Panc1 (cell line): Measurements from ENCODE around the gene MYG1. TPM values are rescaled to one million over a fixed set of nuclear protein-coding genes. Genes with fewer than 3 reads are reported as not detected.

ENCODE experiments used
- ATAC-seq: fragments of 200-7000 bp; cut with Tn5 transposase; 2 replicates; pipeline ENCODE4 v1.9.1; 2020; ENCODE audit warnings: mild to moderate bottlenecking, moderate library complexity
- BruUV-seq: library from RNA; stranded (reverse); fragments of 400-500 nt; replicated peaks from 2 replicates; lab custom pipeline; 2021; lab: Mats Ljungman, UMichigan
- CTCF ChIA-PET: fragments of 300-600 bp; sonication (Branson Sonifier 250); formaldehyde crosslinking; loops from one replicate; lab custom pipeline; 2022; ENCODE audit warnings: antibody characterized with exemption; lab: Charles Lee
- POLR2A ChIA-PET: fragments of 300-600 bp; sonication (Branson Sonifier 250); formaldehyde crosslinking; loops from one replicate; lab custom pipeline; 2022; ENCODE audit warnings: antibody characterized with exemption; lab: Charles Lee
- DNase-seq: peaks from one replicate; pipeline ENCODE4 v3.0.0-alpha.2; 2010; ENCODE audit warnings: low read depth, low spot score
- H3K27ac ChIP-seq: 2 replicates; pipeline ENCODE4 v1.5.1; 2011; ENCODE audit warnings: mild to moderate bottlenecking, low read length, inconsistent platforms
- H3K27me3 ChIP-seq: fragments of 200-500 bp; sonication (Bioruptor generic); 2 replicates; pipeline ENCODE4 v1.6.0; 2014; ENCODE audit warnings: low read length, inconsistent platforms; ENCODE audit not compliant: control insufficient read depth, insufficient read depth
- H3K36me3 ChIP-seq: fragments of 200-500 bp; sonication (Bioruptor generic); 2 replicates; pipeline ENCODE4 v1.5.1; 2014; ENCODE audit warnings: inconsistent platforms, mild to moderate bottlenecking, low read length, moderate library complexity; ENCODE audit not compliant: control insufficient read depth, insufficient read depth
- H3K4me1 ChIP-seq: 2 replicates; pipeline ENCODE4 v1.5.1; 2011; ENCODE audit warnings: inconsistent platforms, mild to moderate bottlenecking, low read length, moderate library complexity; ENCODE audit not compliant: control insufficient read depth, insufficient read depth
- H3K4me3 ChIP-seq, 2 experiments: 2 replicates each; pipeline ENCODE4 v1.5.1; 2011 to 2012; ENCODE audit warnings: low read depth in 2 of 2, low read length in 2 of 2, mild to moderate bottlenecking in 2 of 2, inconsistent platforms in 1 of 2, moderate library complexity in 1 of 2
- H3K9me3 ChIP-seq: fragments of 200-500 bp; sonication (Bioruptor generic); 2 replicates; pipeline ENCODE4 v1.5.1; 2014; ENCODE audit warnings: low read depth, mild to moderate bottlenecking, inconsistent platforms, low read length, moderate library complexity; ENCODE audit not compliant: control insufficient read depth, insufficient read depth
- POLR2AphosphoS5 ChIP-seq: IDR thresholded peaks from 2 replicates; pipeline ENCODE4 v1.6.1; 2012; ENCODE audit warnings: mild to moderate bottlenecking, low read depth, low read length, moderate library complexity
- SIN3A ChIP-seq: IDR thresholded peaks from 2 replicates; pipeline ENCODE4 v1.6.1; 2012; ENCODE audit warnings: low read depth, mild to moderate bottlenecking, low read length, moderate library complexity, borderline replicate concordance; ENCODE audit not compliant: insufficient read depth
- TCF7L2 ChIP-seq: IDR thresholded peaks from 2 replicates; pipeline ENCODE4 v1.6.1; 2011; ENCODE audit warnings: mild to moderate bottlenecking, low read depth, low read length, inconsistent platforms
- in situ Hi-C: cut with HindIII; loops from 2 replicates; pipeline ENCODE4 v1.10.0; 2016; ENCODE audit warnings: low sequenced_read_pairs, low pct_unique_long_range_greater_than_20kb
- intact Hi-C: fragments of 100-400 bp; cut with micrococcal nuclease; formaldehyde crosslinking; loops from one replicate; pipeline ENCODE4 v1.10.0; 2022; ENCODE audit not compliant: unreplicated experiment
- total RNA-seq: library from RNA; stranded (reverse); gene quantifications from one replicate; pipeline ENCODE4 v1.2.1, GENCODE V29; 2021; ENCODE audit not compliant: unreplicated experiment
- TF ChIP-seq, protein P1 (sequence below), 2 experiments: IDR thresholded peaks; 2 replicates each; pipeline ENCODE4 v1.6.1; 2011 to 2012; ENCODE audit warnings: low read depth in 2 of 2, control low read depth in 1 of 2, low read length in 1 of 2, mild to moderate bottlenecking in 1 of 2, moderate library complexity in 1 of 2; ENCODE audit not compliant: insufficient read depth in 1 of 2
- TF ChIP-seq, protein P2 (sequence below): fragments of 450-650 bp; IDR thresholded peaks from 2 replicates; pipeline ENCODE4 v1.5.1; 2017; ENCODE audit warnings: mild to moderate bottlenecking

The MYG1 gene
- total RNA-seq, 1 experiment from 2014 or later = 77.4 TPM

DNA sequence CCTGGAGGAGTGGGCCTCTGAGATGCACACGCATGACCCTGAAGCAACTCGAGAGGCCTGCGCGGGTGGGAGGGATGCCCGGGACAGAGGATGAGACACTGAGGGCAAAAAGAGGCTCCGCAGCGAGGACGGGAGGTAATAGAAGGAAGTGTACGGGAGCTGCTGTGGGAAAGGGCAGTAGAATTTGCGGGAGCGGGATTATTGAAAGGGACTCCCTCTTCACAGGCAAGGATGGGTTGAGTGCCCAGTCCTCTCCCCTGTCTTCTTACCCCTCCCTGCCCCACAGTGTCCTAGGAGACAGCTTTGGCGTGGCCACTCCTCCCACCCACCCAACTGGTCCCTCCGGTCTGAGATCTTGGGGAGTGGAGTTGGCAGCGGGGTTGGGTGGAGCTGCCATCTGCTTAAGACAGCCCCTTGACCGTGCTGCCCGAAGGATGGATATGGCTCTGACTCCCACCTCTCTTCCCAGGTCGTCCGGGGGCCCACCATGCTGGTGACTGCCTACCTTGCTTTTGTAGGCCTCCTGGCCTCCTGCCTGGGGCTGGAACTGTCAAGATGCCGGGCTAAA, 47.1 kb upstream of the MYG1 start:
- CTCF ChIA-PET = interaction anchor here (0.6 to 1.2 kb wide), 2 partner anchors 32 to 72 kb away, joined by 3 to 4 read pairs; partner anchors contain the start of genes CSAD and ZNF740
- BruUV-seq = no TSS peak
- peak overlapping the region; percentile 84 for H3K27ac ChIP-seq
- POLR2A ChIA-PET = no interaction called here
- peaks cover 11% of the 10 kb centered on the region for H3K4me1 ChIP-seq
- in situ Hi-C loops (no loop called here), intact Hi-C loops (loop anchor here (5.0 kb wide), 1 partner anchor 35 kb away; no protein-coding TSS in a partner anchor)
- H3K4me3 ChIP-seq = peak overlapping the region; percentile 74 to 86
- H3K36me3 ChIP-seq = no peaks in the 10 kb centered on the region; the same call in 1 of the 2 replicates
- no peaks in the 10 kb centered on the region for H3K27me3 ChIP-seq
- ATAC-seq (no peak; the same call in 1 of the 2 replicates), DNase-seq (no peak)
- H3K9me3 ChIP-seq = no peaks in the 10 kb centered on the region
- TF ChIP-seq, protein P1, sequence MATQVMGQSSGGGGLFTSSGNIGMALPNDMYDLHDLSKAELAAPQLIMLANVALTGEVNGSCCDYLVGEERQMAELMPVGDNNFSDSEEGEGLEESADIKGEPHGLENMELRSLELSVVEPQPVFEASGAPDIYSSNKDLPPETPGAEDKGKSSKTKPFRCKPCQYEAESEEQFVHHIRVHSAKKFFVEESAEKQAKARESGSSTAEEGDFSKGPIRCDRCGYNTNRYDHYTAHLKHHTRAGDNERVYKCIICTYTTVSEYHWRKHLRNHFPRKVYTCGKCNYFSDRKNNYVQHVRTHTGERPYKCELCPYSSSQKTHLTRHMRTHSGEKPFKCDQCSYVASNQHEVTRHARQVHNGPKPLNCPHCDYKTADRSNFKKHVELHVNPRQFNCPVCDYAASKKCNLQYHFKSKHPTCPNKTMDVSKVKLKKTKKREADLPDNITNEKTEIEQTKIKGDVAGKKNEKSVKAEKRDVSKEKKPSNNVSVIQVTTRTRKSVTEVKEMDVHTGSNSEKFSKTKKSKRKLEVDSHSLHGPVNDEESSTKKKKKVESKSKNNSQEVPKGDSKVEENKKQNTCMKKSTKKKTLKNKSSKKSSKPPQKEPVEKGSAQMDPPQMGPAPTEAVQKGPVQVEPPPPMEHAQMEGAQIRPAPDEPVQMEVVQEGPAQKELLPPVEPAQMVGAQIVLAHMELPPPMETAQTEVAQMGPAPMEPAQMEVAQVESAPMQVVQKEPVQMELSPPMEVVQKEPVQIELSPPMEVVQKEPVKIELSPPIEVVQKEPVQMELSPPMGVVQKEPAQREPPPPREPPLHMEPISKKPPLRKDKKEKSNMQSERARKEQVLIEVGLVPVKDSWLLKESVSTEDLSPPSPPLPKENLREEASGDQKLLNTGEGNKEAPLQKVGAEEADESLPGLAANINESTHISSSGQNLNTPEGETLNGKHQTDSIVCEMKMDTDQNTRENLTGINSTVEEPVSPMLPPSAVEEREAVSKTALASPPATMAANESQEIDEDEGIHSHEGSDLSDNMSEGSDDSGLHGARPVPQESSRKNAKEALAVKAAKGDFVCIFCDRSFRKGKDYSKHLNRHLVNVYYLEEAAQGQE (IDR thresholded peaks at IDR 0.05; ENCODE audit: insufficient read depth in 1 of 2, low read depth in 2 of 2, low read length in 1 of 2) = no peak
- no peak for TF ChIP-seq POLR2AphosphoS5
- no peak; the same call in 1 of the 2 replicates for TF ChIP-seq SIN3A

DNA sequence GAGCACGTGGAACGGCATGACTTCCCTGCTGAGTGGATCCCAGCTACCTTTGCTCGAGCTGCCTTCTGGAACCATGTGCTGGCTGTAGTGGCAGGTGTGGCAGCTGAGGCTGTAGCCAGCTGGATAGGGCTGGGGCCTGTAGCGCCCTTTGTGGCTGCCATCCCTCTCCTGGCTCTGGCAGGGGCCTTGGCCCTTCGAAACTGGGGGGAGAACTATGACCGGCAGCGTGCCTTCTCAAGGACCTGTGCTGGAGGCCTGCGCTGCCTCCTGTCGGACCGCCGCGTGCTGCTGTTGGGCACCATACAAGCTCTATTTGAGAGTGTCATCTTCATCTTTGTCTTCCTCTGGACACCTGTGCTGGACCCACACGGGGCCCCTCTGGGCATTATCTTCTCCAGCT, 46.2 kb upstream of the MYG1 start:
- no peak for DNase-seq
- intact Hi-C loops = loop anchor here (5.0 kb wide), 1 partner anchor 36 kb away; no protein-coding TSS in a partner anchor

More for the DNA sequence above, 46.2 kb upstream of the MYG1 start:
- POLR2A ChIA-PET = no interaction called here
- Histone ChIP-seq H3K27ac (peak overlapping the region; percentile 84; the same call in 1 of the 2 replicates), H3K27me3 (no peaks in the 10 kb centered on the region), H3K36me3 (no peaks in the 10 kb centered on the region; the same call in 1 of the 2 replicates), H3K4me1 (peaks cover 11% of the 10 kb centered on the region), H3K4me3 (peak overlapping the region; percentile 74 to 86), H3K9me3 (no peaks in the 10 kb centered on the region)
- BruUV-seq = TSS peak; percentile 90
- CTCF ChIA-PET = no interaction called here
- ATAC-seq = no peak
- no peak for TF ChIP-seq POLR2AphosphoS5
- TF ChIP-seq TCF7L2 = no peak
- TF ChIP-seq, protein P1 (IDR thresholded peaks at IDR 0.05; ENCODE audit: insufficient read depth in 1 of 2, low read depth in 2 of 2, low read length in 1 of 2) = no peak
- TF ChIP-seq, protein P2, sequence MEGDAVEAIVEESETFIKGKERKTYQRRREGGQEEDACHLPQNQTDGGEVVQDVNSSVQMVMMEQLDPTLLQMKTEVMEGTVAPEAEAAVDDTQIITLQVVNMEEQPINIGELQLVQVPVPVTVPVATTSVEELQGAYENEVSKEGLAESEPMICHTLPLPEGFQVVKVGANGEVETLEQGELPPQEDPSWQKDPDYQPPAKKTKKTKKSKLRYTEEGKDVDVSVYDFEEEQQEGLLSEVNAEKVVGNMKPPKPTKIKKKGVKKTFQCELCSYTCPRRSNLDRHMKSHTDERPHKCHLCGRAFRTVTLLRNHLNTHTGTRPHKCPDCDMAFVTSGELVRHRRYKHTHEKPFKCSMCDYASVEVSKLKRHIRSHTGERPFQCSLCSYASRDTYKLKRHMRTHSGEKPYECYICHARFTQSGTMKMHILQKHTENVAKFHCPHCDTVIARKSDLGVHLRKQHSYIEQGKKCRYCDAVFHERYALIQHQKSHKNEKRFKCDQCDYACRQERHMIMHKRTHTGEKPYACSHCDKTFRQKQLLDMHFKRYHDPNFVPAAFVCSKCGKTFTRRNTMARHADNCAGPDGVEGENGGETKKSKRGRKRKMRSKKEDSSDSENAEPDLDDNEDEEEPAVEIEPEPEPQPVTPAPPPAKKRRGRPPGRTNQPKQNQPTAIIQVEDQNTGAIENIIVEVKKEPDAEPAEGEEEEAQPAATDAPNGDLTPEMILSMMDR = no peak
- no peak for TF ChIP-seq SIN3A
- in situ Hi-C loops = no loop called here
